ENCODE data around the gene CCDC92. TPM values are rescaled to one million over a fixed set of nuclear protein-coding genes. Genes with fewer than 3 reads are reported as not detected.

CCDC92 gene
- total RNA-seq, 1 donor from 2014 or later: 5.5 TPM

- DNase-seq: no peak
Observed at GRCh38 chr12:123976227-123976826, 3.7 kb upstream of the CCDC92 start.

- peak; percentile 44 for DNase-seq
Observed at GRCh38 chr12:123973552-123974341, 1.1 kb upstream of the CCDC92 start.

DNA sequence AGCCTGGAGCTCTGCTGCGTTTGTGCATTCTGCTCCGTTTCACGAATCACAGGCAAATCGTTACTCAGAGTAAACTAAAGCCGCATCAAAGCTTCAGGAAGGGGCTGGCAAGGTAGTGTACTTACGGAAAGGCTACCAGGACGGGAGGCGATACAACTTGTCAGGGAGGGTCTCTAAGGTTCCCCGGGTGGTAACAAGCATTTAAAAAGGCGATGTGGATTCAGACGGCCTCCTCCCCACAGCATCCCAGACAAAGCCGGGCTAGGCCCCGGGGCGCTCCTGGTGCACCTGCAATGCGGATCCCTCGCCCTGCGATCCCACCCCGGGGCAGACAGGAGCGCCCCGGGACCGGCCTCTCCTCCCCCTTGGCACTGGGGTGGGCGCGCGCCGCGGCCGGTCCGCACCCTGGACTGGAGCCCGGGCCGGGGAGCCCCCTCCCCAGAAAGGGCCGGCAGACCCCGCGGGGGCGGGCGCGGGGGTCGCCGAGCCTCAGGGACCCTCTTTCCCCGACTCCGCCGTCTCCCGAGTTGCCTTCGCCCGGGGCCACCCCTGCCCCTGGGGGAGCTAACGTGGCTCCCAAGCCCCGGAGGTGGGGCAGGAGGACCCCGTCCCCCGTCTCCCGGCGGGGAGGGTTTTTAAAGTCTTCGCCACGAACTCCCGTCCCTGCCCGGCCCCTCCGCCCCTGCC lies 718 bp downstream of the CCDC92 start:
- peak; percentile 40 for DNase-seq

DNA sequence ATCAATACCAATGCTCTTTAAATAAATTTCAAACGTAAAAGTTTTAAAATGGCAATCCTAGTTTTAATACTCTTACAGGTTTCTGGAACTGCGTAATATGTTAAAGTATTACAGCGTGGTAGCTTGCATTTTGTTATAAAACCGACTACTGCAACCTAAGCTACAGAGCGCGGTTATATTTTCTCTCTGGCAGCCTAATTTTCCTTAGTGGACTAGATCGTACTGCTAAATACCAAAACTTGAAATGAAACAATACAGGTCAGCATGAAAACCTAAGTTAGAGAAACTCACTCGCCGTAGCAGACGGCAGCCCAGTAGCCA lies 1.2 kb downstream of the CCDC92 start:
- no peak for DNase-seq

GRCh38 chr12:123967121-123967586 lies 5.5 kb downstream of the CCDC92 start:
- DNase-seq: no peak

- DNase-seq: no peak
Observed at GRCh38 chr12:123966596-123966995, 6.0 kb downstream of the CCDC92 start.

GRCh38 chr12:123965382-123965781 lies 7.2 kb downstream of the CCDC92 start:
- DNase-seq: no peak

DNA sequence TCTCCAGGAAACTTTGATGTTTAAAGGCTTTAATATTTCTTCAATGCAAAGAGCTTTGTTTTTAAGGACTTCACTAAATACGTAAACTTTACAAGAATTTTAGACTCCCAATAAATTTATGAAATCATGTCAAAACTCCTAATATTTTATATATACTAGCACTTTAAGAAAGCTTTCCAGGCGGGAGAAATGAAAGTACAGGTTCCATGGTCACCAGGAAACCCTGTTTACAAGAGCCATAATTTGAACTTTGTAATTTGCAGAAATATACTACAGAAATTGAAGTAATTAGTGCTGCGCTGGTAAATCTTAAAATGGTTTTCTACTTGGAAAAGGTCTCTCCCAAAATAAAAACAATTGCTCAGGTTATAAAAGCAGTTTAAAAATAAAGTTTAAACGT lies 8.8 kb downstream of the CCDC92 start:
- DNase-seq: no peak

- no peak for DNase-seq
Observed at GRCh38 chr12:123962513-123962912, 10.1 kb downstream of the CCDC92 start.

GRCh38 chr12:123961585-123962345 lies 10.9 kb downstream of the CCDC92 start:
- no peak for DNase-seq

- DNase-seq: no peak
Observed at GRCh38 chr12:123960856-123961255, 11.8 kb downstream of the CCDC92 start.

GRCh38 chr12:123960029-123960735 lies 12.4 kb downstream of the CCDC92 start:
- DNase-seq: no peak

GRCh38 chr12:123958876-123959275 lies 13.8 kb downstream of the CCDC92 start:
- no peak for DNase-seq

- no peak for DNase-seq
Observed at GRCh38 chr12:123958462-123958861, 14.2 kb downstream of the CCDC92 start.

DNA sequence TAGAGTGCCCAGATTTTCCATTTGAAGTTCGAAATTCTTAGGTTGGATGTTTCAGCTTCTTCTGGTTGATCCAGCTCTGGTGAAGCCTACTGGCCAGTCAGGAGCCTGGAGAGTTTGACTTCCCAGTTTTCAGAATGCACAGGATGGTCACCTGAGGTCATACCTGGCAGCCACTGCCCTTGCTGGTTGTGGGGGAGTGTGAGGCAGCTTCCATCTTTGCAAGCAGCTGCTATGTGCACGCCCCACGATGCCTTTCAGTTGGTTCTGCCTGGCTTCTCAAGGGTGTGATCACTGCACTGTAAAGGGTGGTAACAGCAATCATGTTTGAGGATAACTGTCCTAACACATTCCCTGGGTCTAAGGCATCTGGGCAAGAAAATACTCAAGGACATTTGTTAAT lies 15.4 kb downstream of the CCDC92 start:
- no peak for DNase-seq

DNA sequence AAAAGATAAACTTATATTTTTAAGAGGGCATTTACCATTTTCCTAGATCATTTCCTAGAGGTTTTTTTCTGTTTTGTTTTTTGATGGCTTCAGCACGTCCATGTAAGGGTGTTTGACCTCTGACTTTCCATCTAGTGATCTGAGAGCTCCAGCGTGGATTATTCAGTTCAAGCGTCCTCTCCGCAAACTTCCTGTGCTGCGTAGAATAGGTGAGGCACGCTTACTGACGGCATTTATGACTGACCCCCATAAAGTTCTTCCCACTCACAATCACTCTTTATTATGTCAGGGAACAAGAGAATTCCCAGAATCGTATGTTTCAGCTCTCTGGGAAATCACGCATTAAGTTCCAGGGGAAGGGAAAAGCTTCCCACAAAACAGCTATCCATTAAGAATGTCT lies 16.4 kb downstream of the CCDC92 start:
- DNase-seq: no peak

DNA sequence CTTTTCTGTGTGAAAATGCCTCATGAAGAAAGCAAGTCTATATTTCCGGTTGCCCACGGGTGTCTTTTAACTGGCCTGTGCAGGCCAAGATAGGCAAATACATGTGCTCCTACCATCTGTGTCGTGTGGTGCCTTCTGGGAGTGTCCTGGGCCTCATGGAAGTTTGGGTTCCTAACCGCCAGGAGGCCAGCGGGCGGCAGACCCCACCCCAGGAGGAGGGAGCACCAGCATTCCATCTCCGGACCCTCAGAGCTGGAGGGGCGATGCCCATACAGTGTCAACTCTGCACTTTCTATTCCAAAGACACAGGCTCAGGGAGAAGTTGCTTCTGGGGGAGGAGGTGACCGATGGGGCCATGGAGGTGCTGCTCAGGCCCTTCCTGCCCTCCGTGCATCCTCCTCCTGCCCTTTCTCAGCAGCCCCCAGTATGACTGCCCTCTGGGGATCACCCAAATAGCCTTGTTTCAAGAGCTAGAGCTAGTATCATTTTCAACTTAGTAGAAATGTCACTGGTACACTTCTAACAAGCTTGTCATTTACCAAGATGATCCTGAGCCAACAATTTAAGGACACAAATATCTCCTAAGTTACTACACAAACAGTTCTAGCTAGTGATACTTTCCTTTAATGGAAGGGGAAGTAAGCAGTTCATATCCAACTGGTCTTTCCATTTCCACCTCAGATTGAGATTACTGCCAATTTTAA lies 17.8 kb downstream of the CCDC92 start:
- no peak for DNase-seq

- DNase-seq: no peak
Observed at GRCh38 chr12:123952037-123952436, 20.6 kb downstream of the CCDC92 start.

DNA sequence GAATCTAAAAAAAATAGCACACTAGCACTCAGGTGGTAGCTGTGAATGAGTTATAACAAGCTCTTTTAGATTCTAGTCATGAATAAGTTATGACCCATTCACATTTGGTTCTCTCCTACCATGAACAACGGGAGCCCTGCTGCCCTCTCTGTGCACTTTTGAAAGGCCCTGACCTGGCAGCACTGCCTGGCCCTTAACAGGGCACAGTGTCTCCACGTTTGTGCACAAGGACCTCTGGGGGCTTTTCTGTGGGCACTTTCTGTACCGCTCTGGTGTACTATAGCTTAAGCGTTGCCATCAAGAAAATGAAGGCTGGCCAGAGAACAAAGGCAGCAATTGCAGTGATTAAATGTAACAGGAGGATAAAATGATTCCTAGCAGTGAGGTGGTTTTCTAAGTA lies 21.2 kb downstream of the CCDC92 start:
- no peak for DNase-seq

- no peak for DNase-seq
Observed at GRCh38 chr12:123950476-123951349, 21.9 kb downstream of the CCDC92 start.
